T-helper 9 cell (primary cell): ENCODE results near the gene ADCY7.
A peak's percentile ranks its signal among the peaks of the same experiment; 100 is the strongest.
"Not testable (repeated sequence)": the region's sequence is repeated elsewhere in the genome, so short reads cannot be mapped to it uniquely, and the experiment has no call there.

Experiments used
- DNase-seq: peaks from one replicate; pipeline ENCODE4 v3.0.0-alpha.2; 2020

ADCY7 gene

DNA sequence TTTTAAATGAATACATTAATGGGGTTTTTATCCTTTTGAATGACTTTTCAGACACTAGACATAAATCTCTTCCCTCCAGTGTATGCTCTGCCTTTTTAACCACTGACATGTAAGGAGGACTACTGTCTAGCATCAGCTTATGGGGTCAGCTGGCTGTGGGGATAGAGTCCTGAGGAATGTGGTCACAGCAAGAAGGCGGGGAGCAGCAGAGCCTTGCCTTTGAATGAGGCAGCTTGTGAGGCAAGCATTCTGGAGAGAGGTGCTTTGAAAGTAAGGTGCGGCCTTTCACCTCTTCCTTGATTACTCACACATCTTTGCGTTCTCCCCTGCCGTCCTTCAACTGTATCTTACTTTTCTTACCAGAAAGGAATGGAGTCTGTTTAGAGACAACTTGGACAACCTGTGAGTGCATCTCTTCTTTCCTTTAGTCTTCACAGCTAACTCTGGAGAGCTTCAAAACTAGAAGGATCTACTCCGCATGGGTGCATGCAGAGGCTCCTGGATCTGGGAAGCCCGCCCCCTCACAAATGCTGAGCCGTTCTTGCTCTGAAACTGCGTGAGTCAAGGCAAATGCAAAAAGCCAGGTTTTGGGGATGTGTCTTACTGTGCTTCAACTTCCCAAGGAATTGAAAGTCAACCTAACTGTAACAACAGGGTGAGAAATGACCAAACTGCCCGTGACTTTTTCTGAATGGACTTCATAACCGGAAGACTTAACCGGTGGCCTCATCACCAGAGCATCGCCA, 49.9 kb downstream of the ADCY7 start:
- no peak for DNase-seq

DNA sequence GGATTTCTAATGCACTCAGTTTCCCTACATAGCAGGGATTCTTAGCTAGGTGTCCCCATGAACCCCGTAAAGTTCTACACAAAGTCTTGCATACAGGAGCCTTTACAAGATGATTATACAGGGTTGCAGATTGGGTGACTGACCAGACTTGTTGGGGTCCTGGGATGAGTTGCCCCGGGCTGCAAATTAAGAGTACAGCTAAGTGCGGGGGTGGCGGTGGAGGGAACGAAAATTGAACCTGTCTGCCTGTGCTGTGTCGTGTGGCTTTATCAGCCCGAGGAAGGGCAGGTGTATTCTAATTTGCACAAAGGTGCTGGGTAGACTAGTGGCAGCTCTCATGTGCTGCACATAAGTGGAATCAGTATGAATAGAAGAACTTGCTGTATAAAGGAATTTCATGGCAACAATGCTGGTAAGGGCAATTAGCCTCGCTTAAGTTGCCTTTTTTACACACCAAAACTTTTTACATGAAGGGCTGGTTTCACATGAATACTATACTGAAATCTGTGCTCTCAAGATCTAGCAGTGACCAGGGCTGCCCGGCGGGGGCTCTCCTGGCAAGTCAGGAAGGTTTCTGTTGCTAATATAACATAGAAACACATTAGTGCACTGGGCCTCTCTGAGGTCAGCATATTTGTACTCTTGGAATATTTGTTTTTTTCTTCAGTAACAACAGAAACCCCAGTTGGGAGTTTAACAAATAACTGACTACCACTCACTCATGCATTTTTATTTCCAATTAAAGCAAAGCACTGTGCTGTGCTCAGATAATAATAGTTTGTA, 50.7 kb downstream of the ADCY7 start:
- no peak for DNase-seq

DNA sequence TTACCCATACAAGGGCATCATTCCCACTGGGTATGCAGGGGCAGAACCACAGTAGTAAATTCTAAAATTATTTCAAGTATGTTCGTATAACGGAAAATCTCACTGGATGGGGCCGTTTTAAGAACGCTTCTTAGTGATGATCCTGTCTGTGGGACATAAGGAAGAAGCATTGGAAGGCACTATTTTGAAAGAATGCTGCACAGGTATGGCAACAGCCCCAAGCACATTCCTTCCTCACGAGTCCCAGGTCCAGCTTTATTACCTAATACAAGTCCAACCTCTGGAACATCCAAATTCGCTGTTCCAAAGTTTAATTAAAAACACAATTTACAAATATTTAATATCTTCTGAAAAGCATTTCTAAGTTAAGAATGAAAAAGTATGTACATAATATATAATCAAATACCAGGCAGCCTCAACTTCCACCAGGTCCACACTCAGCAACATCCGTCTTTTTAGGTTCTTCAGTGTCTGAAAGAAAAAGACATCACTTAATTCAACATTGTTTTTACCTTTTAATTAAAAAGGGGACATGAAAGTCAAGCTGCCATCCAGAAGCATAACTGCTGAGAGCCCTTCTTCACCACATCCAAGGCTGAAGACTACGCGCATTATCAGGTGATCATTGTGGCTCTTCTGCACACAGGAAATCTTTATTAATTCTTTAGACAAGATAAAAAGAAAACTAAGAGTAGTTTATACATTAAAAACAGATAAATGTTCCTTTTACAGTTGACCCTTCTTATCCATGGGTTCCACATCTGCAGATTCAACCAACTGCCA, 52.6 kb downstream of the ADCY7 start:
- DNase-seq: no peak

DNA sequence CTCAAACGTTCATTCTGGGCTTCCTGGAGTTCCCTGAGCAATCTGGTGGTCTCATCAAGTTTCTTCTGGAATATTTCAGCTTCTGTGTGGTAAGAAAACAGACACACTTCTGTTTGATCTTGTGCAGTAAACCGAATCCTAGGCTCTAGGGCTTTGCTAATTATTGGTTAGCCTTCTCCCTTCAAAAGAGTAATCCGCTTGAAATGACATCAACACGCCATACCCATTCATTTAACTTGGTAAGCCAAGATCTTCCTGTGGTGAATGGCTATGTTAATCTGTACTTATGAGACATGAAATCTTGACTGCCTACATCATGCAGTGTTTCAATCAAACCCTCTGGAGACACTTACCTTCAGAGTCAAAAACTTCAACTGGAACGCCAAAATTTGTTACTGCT, 54.0 kb downstream of the ADCY7 start:
- DNase-seq: no peak

DNA sequence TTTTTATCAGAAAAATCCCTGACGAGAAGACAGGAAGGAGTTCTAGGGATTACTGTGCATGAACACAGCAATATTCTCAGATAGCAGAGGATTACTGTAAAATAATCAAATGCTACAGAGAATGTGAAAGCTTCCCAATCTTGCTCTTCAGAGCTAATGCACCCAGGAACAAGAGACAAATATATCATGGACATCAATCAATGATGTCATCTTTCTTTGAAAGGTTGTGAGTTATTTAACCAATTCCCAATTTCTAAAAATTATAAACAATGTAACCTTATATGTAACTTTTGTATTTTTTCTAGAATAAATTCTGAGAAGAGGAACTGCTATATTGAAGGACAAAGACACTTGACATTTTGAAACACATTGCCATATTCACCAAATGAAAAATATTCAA, 56.0 kb downstream of the ADCY7 start:
- DNase-seq: no peak

DNA sequence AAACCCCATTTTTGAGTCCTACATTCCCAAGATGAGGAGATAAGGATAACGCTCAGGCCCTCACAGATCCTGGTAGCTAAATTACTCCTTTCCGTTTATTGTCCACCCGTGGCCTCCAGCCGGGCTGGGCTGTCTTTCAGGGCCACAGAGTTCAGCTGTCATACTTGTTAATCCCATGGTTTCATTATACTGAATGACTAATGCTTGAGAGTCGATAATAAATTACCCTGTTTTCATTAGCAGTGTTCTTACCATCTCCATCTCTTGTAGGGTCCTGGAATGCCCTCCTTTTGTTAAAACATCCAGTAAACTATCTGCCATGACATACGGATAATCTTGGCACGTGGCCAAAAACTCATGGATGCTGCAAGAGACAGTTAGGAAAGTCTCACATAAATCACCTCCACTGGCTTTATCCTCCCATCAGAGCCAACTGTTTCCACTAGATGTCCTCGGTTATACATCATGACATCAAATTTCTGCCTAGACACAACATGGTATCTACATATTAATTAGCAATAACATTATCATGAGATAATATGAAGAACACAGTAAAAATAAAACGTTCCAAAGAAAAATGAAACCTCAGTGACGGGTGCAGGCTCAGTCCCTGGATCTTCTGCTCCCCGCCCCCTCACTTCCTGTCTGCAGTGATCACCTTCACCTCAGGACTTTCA, 57.1 kb downstream of the ADCY7 start:
- DNase-seq: no peak

DNA sequence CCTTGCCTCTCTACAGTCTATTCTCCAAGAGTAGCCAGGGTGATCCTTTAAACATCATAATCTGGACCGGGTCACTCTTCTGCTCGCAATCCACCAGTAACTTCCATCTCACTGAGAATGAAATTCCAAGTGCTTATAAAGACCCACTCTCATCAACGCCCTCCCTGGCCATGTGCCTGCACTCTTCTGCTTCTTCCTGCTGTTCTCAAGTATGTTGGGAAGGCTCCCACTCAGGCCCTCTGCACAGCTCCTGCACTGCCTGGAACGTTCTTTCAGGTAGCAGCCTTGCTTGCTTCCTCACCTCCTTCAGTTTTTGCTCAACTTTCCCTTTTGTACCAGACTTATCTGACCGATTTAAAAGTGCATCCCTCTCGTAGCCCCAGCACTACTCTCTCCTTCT, 58.0 kb downstream of the ADCY7 start:
- no peak for DNase-seq

DNA sequence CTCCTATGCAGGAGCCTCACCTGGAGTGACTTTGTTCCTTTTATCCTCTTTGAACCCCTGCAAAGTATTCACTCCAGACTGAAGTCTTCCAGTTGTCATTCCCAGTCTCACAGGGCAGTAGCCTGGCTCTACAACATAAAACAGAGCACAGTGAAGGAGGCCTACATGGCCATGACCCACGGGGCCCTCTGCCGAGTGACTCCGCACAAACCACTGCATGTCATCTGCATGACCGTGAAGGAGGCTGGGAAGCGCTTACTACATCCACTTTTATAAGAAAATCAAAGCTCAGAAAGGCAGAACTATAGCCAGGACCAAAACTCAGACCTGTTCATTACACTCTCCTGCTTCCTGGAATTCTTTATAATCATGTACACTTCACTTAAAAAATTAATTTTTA, 59.9 kb downstream of the ADCY7 start:
- DNase-seq: no peak

DNA sequence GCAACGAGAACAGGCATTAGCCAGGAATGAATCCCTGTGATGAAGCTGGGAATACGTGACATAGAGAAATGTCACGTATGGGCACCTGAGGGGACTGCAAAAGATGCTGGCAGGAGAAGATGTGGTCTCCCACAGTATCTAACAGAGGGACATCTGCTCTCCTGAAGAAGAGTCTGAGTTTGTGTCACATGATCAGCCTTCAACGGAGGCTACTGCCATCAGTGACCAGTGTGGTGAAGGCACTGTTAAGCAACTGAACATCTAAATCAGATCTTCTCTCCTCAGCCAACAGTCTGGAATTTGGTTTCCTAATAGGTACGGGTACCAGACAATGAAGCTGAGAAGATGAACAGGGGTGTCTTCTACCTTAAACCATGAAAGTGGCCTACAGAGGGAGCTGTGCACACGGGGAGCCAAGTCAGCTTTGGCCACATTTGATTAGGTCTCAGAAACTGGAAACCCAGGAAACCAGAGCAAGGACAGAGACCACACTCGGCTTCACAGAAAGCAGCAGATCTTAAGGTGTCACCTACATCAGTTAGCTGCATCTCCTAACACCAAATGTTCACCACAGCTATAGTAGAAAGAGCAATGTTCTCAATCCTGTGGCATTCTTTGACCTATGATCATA, 60.6 kb downstream of the ADCY7 start:
- peak; percentile 50 for DNase-seq

DNA sequence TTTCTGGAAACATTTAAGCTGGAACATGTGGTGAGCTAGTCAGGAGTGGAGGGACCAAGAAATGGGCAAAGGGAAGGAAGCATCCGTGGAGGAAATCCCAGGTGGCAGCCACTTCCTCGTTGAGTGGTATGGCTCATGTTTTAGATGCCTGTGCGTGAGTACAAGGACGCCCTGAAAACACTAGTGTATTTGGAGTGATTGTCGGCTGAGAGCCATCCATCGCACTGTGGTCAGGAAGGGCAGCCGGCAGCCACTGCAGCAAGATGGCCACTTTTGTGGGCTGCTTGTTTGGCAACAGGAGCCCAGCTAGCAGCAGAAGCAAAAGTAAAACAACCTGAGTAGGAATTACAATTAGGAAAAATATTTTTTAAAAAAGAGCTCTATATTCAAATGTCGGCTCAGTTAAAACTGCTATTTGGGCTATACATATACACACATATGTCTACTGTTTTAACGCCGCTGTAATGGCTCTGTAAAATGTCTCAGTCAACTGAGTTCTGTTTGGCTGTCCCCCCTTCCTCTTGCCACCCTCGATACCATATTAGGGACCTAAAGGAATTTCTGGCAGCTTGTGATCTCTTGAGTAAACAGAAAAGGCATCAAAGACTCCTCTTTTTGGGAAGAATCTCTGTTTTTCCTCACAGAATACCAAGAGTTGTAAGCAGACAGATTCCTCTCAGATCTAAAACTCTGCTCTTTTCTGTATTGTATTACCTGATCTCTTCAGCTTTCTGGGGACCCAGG, 63.3 kb downstream of the ADCY7 start:
- DNase-seq: no peak

DNA sequence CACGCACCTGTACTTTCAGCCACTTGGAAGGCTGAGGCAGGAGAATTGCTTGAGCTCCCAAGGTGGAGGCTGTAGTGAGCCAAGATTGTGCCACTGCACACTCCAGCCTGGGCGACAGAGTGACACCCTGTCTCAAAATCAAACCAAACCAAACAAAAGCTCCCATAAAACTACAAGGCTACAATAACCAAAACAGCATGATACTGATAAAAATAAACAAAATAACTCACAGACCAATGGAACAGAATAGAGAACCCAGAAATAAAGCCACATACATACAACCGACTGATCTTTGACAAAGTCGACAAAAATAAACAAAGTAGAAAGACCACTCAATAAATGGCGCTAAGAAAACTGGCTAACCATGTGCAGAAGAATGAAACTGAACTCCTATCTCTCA, 65.2 kb downstream of the ADCY7 start:
- no peak for DNase-seq

DNA sequence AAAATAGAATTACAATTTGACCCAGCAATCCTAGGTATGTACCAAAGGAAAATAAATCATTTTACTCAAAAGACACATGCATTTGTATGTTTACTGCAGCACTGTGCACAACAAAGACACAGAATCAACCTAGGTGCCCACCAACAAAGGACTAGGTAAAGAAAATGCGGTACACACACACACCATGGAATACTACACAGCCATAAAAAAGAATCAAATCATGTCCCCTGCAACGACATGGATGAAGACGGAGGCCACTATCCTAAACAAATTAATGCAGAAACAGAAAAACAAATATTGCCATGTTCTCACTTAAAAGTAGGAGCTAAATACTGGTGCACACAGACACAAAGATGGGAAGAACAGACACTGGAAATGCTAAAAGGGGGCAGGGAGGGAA, 66.2 kb downstream of the ADCY7 start:
- DNase-seq: no peak

DNA sequence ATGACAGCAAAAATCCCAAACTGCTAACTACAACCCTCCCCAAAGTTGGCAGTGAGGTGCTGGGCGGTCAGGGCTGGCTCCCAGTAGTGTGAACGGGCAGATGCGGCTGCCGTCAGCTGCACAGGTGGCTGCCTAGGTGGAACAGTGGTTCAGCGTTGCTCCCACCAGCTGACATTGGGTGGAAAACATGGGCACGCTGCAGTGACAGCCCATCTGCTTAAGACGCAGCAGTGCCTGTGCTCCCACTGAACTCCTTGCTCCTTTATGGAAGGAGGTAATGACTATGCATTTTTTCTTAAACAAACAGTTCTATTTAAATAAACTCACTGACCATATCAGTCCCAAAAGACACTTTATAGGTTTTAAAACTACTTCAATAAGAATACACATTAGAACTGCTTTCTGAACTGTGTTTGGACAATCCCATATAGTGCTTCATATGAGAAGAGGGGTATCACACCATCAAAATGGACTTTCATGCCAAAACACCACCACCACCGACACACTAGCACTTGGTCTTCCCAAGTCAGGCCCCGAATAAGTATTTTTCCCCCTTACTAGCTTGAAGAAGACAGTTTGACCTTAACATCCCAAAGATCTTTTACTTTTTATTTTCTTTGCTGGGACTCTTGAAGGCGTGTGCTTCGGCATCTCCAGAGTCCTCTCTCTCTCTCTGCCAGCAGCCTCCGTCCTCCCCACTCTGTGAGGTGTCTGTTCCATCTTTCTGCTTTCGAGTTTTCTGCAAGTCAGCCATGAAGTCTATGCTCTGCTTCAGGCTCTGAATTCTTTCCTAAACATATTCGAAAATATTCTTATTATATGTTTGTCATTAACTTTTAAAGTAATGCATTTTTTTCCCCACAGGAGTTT, 68.0 kb downstream of the ADCY7 start:
- no peak for DNase-seq

DNA sequence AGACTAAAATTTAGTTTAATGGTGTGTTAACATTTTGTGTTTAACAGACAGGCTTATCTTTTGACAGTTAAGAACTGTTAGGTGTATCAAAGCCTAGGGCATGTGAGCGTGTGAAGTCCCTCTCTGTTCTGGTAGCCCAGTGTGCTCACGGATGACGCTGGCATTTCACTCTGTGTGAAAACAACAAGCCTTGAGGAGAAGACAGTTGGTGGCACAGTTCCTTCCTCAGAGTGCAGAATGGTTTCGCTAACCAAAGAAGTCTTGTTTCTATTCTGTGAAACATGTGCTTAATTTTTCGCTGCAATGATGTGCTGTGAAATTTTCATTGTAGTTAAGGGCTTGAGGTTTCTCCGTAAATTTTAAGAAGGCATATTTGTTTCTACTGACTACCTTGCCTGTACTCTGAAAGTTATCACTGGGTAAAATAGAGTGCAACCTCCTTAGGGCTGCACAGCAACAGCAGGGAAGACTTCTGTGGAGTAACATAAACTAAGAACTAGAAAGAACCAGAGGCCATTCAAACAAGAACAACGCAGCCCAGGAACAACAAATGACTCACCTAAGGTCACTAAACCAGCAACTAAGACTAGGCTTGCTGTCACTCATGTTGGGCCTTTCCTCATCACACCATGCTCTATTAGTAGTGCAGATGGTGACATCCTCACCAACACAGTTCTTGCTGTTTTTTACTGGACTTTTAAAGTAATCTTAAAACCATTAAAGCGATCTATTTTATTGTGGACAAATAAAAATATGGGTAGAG, 69.0 kb downstream of the ADCY7 start:
- DNase-seq: no peak

DNA sequence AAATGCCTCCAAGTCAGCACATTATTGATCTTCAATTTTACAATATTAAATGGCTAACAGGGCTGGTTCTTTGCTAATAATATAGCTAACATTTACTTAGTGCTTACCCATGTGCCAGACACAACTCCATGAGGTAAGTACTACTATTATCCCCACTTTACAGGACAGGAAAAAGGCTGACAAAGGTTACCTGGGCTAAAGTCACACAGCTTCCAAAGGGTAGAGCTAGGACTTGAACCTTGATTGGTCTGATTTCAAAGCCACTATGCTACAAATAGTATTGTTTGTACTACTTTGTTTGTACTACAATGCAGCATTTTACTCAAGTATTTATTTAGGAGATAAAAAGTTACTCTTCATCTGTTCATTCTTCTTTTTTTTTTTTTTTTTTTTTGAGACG, 70.5 kb downstream of the ADCY7 start:
- no peak for DNase-seq

DNA sequence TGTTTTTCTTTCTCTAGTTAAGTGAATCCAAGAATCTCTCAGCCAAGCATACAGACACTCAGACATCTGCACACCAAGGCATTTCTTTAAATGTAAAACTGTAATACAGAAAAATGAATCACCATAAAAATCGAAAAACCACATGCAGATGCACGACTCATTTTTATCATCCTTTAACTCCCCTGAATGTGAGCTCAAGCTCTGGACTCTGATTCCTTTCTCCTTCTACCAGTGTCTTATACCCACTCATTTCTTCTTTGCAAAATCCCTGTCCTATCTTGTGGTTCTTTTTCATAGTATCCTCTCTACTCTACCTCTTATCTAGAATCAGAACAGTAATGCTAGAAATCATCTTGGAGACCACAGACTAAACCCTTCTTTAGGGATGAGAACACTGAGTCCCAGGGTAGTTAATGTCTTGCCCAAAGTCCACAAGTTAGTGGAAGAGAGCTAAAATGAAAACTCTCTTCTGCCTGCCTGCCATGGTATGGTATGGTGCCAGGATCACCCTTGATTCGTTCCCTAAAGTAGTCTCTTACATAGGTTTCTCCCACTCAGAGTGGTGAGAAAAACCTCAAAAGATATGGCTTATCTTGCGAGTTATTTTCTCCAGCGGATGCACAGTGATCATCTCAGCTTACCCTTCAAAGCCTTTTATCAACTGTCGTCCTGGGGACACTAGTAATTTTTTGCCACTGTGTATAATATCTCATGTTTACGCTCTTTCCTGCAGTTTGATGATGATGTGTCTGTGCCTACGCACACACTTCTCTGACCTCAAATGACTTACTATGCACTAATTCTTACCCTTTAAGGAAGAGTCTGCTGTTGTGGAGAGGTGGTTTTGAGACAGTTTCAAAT, 72.2 kb downstream of the ADCY7 start:
- DNase-seq: no peak

DNA sequence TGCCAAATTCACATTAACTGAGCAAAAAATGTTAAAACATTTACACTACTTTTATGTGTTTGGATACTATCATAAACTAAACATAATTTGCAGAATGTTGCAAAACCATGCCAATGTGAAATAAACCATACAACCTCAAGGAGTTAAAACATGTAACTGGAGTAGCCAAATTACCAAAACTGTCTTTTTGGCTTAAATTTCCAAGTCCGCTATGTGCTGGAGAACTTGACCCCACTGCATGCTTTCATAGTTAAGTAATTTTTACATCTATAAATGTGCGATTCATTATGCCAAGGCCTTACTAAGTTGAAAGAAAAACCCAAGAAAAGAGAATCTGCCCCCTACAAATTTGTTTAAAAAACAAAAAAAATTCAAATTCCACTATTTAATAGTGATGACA, 74.2 kb downstream of the ADCY7 start:
- no peak for DNase-seq

DNA sequence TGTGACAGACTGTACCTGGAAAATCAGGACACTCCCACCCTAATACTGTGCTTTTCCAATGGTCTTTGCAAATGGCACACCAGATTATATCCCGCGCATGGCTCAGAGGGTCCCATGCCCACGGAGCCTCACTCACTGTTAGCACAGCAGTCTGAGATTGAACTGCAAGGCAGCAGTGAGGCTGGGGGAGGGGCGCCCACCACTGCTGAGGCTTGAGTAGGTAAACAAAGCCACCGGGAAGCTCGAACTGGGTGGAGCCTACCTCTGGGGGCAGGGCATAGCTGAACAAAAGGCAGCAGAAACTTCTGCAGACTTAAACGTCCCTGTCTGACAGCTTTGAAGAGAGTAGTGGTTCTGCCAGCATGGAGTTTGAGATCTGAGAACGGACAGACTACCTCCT, 77.2 kb downstream of the ADCY7 start:
- not testable (repeated sequence) for DNase-seq

DNA sequence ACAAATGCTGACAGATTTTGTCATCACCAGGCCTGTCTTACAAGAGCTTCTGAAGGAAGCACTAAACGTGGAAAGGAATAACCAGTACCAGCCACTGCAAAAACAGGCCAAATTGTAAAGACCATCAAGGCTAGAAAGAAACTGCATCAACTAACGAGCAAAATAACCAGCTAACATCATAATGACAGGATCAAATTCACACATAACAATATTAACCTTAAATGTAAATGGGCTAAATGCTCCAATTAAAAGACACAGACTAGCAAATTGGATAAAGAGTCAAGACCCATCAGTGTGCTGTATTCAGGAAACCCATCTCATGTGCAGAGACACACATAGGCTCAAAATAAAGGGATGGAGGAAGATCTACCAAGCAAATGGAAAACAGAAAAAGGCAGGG, 78.9 kb downstream of the ADCY7 start:
- DNase-seq: not testable (repeated sequence)
